Measurements from ENCODE around the gene ECI2. TPM values are rescaled to one million over a fixed set of nuclear protein-coding genes. Genes with fewer than 3 reads are reported as not detected.
A peak's percentile ranks its signal among the peaks of the same experiment; 100 is the strongest.

The ECI2 gene
- total RNA-seq, 2 donors from 2014 or later: 71.1 to 97.2 TPM

GRCh38 chr6:4128748-4129147 lies 6.6 kb downstream of the ECI2 start:
- Histone ChIP-seq H3K4me3 (no peak overlapping the region), H3K4me1 (peaks cover 0 to 4% of the 10 kb centered on the region in 2 donors), H3K27me3 (no peaks in the 10 kb centered on the region), H3K27ac (no peak overlapping the region), H3K9me3 (no peaks in the 10 kb centered on the region), H3K36me3 (peaks cover 75% of the 10 kb centered on the region)
- TF ChIP-seq CTCF (IDR thresholded peaks at IDR 0.05): no peak
- no peak for DNase-seq (ENCODE audit: low spot score)

DNA sequence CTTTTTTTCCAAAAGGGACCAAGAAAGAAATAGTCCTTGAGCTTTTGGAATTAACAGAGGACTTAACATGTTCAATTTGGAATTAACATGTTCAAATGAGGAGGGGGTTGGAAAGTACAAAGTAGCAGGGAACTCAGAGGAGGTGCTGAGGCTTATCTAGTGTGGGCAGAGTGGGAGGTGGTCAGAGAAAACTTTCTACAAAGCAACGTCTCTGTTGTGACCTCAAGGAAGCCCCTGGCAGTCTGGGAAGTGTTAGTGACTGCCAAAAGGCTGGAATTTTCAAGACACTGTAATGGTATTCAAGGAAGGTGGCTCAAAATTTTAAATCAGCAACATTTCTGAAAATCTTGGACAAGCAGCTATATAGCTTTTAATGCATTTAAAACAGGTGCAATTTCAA lies 7.3 kb downstream of the ECI2 start:
- H3K4me3 ChIP-seq: no peak overlapping the region
- no peak for TF ChIP-seq CTCF (IDR thresholded peaks at IDR 0.05)
- H3K36me3 ChIP-seq: peaks cover 81% of the 10 kb centered on the region

GRCh38 chr6:4125933-4126864 lies 9.2 kb downstream of the ECI2 start:
- Histone ChIP-seq H3K27ac (peak overlapping the region in 1 of 2 donors; percentile 2), H3K4me3 (no peak overlapping the region), H3K36me3 (peaks cover 90% of the 10 kb centered on the region), H3K9me3 (no peaks in the 10 kb centered on the region), H3K27me3 (no peaks in the 10 kb centered on the region), H3K4me1 (no peaks in the 10 kb centered on the region)
- DNase-seq (ENCODE audit: low spot score): no peak
- peak in 1 of 2 donors; percentile 23 for TF ChIP-seq CTCF (IDR thresholded peaks at IDR 0.05)

More for the DNA sequence above, 7.3 kb downstream of the ECI2 start:
- no peak for DNase-seq (ENCODE audit: low spot score)
- no peak overlapping the region for H3K27ac ChIP-seq
- H3K4me1 ChIP-seq: no peaks in the 10 kb centered on the region
- H3K9me3 ChIP-seq: no peaks in the 10 kb centered on the region
- H3K27me3 ChIP-seq: no peaks in the 10 kb centered on the region

- H3K27me3 ChIP-seq: no peaks in the 10 kb centered on the region
- no peak overlapping the region for H3K27ac ChIP-seq
- no peak for DNase-seq (ENCODE audit: low spot score)
- peaks cover 94% of the 10 kb centered on the region for H3K36me3 ChIP-seq
- H3K9me3 ChIP-seq: no peaks in the 10 kb centered on the region
- no peaks in the 10 kb centered on the region for H3K4me1 ChIP-seq
- H3K4me3 ChIP-seq: no peak overlapping the region
- TF ChIP-seq CTCF (IDR thresholded peaks at IDR 0.05): no peak
These were observed 9.9 kb downstream of the ECI2 start for GRCh38 chr6:4125500-4125899.

DNA sequence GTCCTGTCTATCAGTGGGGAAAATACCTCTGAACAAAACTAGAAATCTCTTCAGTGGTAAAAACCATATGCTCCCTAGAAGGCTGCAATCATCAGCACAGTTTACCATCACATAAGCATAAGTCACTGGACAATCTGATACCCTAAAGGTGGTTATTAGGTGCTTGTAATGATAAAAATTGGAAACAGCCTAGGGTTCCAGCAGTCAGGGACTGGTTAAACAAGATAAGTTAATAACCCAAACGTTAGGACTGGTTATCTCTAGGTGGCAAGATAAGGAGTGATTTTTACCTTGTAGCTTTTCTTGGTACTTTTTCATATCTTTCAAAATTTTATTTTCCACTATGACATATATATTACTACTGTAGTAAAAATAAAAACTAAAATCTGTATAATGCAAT lies 11.0 kb downstream of the ECI2 start:
- H3K36me3 ChIP-seq: peaks cover 94% of the 10 kb centered on the region
- no peak for TF ChIP-seq CTCF (IDR thresholded peaks at IDR 0.05)
- no peak overlapping the region for H3K4me3 ChIP-seq
- DNase-seq (ENCODE audit: low spot score): no peak
- no peaks in the 10 kb centered on the region for H3K9me3 ChIP-seq
- H3K4me1 ChIP-seq: no peaks in the 10 kb centered on the region
- no peaks in the 10 kb centered on the region for H3K27me3 ChIP-seq
- no peak overlapping the region for H3K27ac ChIP-seq
